Measurements from ENCODE around the gene DCUN1D2. TPM values are rescaled to one million over a fixed set of nuclear protein-coding genes. Genes with fewer than 3 reads are reported as not detected.

The DCUN1D2 gene
- total RNA-seq, 1 experiment from 2014 or later: 8.5 TPM

DNA sequence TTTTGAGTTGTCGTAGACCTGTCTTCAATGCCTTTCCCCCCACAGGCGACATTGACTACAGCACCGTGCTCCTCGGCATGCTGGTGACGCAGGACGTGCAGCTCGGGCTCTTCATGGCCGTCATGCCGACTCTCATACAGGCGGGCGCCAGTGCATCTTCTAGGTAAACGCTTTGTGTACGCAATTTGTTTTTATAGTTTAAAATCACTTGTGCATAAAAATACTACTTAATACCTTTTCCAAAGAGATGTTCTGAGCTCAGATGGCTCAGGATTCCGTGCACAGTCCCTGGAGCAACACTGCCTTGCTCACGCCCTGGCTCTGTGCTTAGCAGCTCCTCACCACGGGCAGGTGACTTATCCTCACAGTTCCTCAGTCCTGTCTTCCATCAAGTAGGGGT lies 30.1 kb upstream of the DCUN1D2 start:
- no peak for DNase-seq (ENCODE audit: extremely low read depth, low read depth)

DNA sequence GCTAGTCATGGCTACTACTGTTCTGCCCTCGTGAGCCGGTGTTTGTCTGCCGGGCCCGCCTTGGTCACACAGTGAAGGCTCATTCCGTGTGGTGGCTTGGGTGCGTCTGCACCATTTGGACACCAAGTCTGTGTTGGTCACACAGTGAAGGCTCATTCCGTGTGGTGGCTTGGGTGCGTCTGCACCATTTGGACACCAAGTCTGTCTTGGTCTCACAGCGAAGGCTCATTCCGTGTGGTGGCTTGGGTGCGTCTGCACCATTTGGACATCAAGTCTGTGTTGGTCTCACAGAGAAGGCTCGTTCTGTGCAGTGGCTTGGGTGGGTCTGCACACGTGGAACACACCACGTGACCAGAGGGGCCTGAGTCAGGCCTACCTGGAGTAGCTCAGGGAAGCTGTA lies 29.0 kb upstream of the DCUN1D2 start:
- DNase-seq (ENCODE audit: extremely low read depth, low read depth): no peak

- no peak for DNase-seq (ENCODE audit: extremely low read depth, low read depth)
These were observed 27.7 kb upstream of the DCUN1D2 start for GRCh38 chr13:113518076-113518803.

GRCh38 chr13:113514847-113515246 lies 24.3 kb upstream of the DCUN1D2 start:
- no peak for DNase-seq (ENCODE audit: extremely low read depth, low read depth)

DNA sequence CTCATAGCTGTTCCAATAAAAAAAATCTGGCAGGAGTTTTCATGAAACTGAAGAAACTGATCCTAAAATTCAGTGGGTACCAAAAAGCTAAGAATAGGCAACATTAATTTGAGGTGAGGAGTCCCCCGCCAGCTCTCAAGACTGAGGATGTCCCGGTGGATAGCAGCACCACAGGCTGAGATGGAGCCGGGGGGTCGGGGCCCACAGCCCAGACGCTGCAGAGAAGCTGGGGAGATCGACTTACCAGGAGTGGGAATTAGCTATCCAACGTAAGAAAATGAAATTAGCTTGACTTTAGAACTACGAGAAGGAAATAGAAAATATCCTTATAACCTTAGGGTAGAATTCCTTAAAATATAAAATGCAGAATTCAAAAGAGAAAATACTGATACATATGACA lies 23.2 kb upstream of the DCUN1D2 start:
- no peak for DNase-seq (ENCODE audit: extremely low read depth, low read depth)

GRCh38 chr13:113511361-113511760 lies 20.9 kb upstream of the DCUN1D2 start:
- DNase-seq (ENCODE audit: extremely low read depth, low read depth): no peak

DNA sequence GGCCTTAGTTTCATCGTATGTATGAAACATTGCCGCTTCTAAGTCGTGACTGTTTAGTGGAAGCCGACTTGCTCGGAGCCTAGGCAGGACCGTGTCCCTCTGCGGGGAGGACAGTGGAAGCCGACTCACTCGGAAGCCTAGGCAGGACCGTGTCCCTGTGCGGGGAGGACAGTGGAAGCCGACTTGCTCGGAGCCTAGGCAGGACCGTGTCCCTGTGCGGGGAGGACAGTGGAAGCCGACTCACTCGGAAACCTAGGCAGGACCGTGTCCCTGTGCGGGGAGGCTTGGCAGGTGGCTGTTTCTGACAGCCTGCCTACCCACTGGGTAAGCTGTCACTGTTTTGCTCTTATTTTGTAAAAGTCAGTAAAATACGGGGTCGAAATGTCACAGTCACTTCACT lies 20.4 kb upstream of the DCUN1D2 start:
- no peak for DNase-seq (ENCODE audit: extremely low read depth, low read depth)

GRCh38 chr13:113509989-113510388 lies 19.5 kb upstream of the DCUN1D2 start:
- no peak for DNase-seq (ENCODE audit: extremely low read depth, low read depth)

DNA sequence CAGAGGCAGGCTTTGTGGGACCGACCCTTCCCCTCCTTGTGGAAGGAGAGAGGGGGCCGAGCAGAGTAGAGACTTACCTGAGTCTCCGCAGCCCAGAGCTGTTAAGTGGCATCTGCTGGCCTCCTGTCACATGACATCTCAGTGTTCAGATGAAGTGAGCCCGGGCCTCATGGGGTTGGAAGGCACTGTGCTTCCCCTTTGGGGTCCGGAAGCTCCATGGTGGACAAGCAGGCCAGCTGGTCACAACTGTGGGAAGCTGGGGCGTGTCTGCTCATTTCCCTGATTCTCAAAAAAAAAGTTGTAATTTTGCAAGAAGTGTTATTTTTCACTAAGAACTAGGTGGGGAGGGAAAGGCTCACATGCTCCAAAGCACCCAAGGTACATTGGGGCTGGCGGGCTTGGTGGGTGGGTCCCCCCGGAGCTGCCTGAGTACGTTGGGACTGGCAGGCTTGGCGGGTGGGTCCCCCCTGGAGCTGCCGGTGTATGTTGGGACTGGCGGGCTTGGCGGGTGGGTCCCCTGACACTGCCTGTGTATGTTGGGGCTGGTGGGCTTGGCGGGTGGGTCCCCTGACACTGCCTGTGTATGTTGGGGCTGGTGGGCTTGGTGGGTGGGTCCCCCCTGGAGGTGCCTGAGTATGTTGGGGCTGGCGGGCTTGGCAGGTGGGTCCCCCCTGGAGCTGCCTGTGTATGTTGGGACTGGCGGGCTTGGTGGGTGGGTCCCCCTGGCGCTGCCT lies 18.2 kb upstream of the DCUN1D2 start:
- DNase-seq (ENCODE audit: extremely low read depth, low read depth): no peak

GRCh38 chr13:113507505-113508345 lies 17.2 kb upstream of the DCUN1D2 start:
- no peak for DNase-seq (ENCODE audit: extremely low read depth, low read depth)

GRCh38 chr13:113506871-113507388 lies 16.4 kb upstream of the DCUN1D2 start:
- no peak for DNase-seq (ENCODE audit: extremely low read depth, low read depth)

DNA sequence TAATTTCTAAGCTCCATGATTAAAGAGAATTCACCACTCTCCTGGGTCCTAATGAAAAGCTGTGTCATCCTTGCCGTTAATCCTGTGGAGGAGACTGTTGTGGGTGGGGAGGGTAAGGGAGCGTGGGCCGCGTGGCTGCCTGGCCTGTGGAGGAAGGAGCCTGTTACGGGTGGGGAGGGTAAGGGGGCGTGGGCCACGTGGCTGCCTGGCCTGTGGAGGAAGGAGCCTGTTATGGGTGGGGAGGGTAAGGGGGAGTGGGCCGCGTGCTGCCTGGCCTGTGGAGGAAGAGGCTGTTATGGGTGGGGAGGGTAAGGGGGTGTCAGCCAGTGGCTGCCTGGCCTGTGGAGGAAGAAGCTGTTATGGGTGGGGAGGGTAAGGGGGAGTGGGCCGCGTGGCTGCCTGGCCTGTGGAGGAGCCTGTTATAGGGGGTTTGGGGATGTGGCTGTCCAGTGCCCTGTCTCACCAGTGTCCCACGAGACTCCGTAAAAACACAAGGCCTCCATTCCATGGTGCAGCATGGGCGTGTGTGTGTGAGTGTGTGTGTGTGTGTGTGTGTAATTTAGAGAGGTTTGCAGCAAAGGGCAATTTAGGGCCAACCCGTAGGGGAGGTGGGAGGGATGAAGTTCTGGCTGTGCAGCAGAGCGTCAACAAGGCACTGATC lies 15.6 kb upstream of the DCUN1D2 start:
- no peak for DNase-seq (ENCODE audit: extremely low read depth, low read depth)

GRCh38 chr13:113502686-113503085 lies 12.2 kb upstream of the DCUN1D2 start:
- DNase-seq (ENCODE audit: extremely low read depth, low read depth): no peak

DNA sequence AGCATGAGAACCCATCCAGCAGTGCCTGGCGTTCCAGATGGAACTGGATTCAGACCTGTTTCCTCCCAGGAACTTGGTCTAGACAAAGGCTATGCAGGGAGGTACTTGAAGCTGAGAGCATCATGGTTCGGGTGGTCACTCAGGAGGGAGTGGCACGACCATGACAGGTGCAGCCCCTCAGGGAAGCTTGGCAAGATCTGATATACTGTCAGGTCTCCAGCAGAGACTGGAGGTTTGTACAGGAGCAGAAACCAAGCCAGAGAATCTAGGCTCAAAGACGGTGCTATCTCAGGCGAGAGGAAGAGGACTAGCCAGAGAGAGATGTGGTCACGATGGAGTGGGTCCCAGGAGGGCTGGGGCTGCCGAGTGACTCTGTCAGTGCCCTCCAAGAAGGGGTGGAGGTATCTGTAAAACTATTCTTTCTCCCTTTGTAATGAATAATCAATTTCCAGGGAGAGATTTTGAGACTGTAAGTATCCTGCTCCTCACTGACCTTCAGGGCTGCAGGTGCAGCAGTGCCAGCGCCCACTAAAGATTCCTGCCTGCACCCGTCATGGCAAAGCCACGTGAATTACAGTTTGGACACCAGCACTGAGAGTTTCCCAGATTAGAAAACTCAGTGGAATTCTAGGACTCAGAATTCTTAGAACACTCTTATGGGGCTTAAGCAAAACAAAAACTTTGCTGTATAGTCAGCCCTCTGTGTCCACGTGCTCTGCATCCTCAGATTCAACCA lies 10.2 kb upstream of the DCUN1D2 start:
- DNase-seq (ENCODE audit: extremely low read depth, low read depth): no peak

DNA sequence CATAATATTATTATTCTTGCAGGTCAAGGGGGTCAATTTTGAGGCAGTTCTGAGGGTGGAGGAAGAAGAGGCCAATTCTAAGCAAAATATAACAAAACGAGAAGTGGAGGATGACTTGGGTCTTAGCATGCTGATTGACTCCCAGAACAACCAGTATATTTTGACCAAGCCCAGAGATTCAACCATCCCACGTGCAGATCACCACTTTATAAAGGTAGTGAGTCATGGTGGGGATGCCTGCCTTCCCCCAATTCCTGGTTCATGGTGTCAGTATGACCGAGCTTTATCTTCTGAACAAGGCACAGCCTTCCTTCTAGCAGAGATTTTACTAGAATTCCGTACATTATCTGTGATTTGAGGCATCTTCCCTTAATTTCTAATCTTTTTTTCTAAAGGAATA lies 9.4 kb upstream of the DCUN1D2 start:
- no peak for DNase-seq (ENCODE audit: extremely low read depth, low read depth)

GRCh38 chr13:113498905-113499304 lies 8.4 kb upstream of the DCUN1D2 start:
- no peak for DNase-seq (ENCODE audit: extremely low read depth, low read depth)

GRCh38 chr13:113497217-113497616 lies 6.7 kb upstream of the DCUN1D2 start:
- DNase-seq (ENCODE audit: extremely low read depth, low read depth): no peak

- DNase-seq (ENCODE audit: extremely low read depth, low read depth): no peak
These were observed 5.1 kb upstream of the DCUN1D2 start for GRCh38 chr13:113495494-113496210.

GRCh38 chr13:113493315-113493951 lies 2.9 kb upstream of the DCUN1D2 start:
- peak; percentile 81 for DNase-seq (ENCODE audit: extremely low read depth, low read depth)

Data from NCI-H460 (cell line).